Choroid plexus epithelial cell (primary cell): ENCODE data around the gene LYG1.

Experiments used
- DNase-seq: peaks from one replicate; pipeline ENCODE4 v3.0.0-alpha.2; 2010; ENCODE audit warnings: low read depth
- H3K4me3 ChIP-seq: 2 replicates; pipeline ENCODE4 v1.5.1; 2011; ENCODE audit warnings: low read depth, mild to moderate bottlenecking, control low read depth, low read length, moderate library complexity
- CTCF ChIP-seq: conservative IDR thresholded peaks from 2 replicates; pipeline ENCODE4 v1.5.1; 2011; ENCODE audit warnings: low read depth, mild to moderate bottlenecking, control low read depth, inconsistent platforms, low read length, moderate library complexity

The LYG1 gene

GRCh38 chr2:99260184-99260583 lies 40.8 kb downstream of the LYG1 start:
- DNase-seq: no peak
- TF ChIP-seq CTCF: no peak
- H3K4me3 ChIP-seq: no peak overlapping the region

- DNase-seq: no peak
- no peak for TF ChIP-seq CTCF
- H3K4me3 ChIP-seq: no peak overlapping the region
Observed at GRCh38 chr2:99259465-99259864, 41.5 kb downstream of the LYG1 start.

GRCh38 chr2:99256677-99257076 lies 44.3 kb downstream of the LYG1 start:
- no peak overlapping the region for H3K4me3 ChIP-seq
- no peak for DNase-seq
- no peak for TF ChIP-seq CTCF

- no peak for DNase-seq
- TF ChIP-seq CTCF: no peak
- no peak within 1 kb of the TSS for H3K4me3 ChIP-seq
Observed at GRCh38 chr2:99255491-99256318, 45.3 kb downstream of the LYG1 start, which contains the start of gene LYG2. Gene LYG2 (minus strand): TSS chr2:99255666. CDS start chr2:99254260, 1,406 bp downstream.

GRCh38 chr2:99249951-99250350 lies 51.0 kb downstream of the LYG1 start:
- TF ChIP-seq CTCF: no peak
- no peak overlapping the region for H3K4me3 ChIP-seq
- DNase-seq: no peak

GRCh38 chr2:99242151-99242550 lies 58.8 kb downstream of the LYG1 start:
- DNase-seq: no peak
- no peak overlapping the region for H3K4me3 ChIP-seq
- TF ChIP-seq CTCF: no peak

GRCh38 chr2:99240431-99240830 lies 60.6 kb downstream of the LYG1 start:
- no peak for DNase-seq
- TF ChIP-seq CTCF: no peak
- no peak overlapping the region for H3K4me3 ChIP-seq
